ENCODE data around the gene IL36A. TPM values are rescaled to one million over a fixed set of nuclear protein-coding genes. Genes with fewer than 3 reads are reported as not detected.

The IL36A gene
- polyA plus RNA-seq, 2 of the 4 experiments (the other 2 are of a cell fraction): not detected

- no peak for DNase-seq (ENCODE audit: low read depth in 1 of 2, low spot score in 1 of 2)
- no peak for ATAC-seq
- no peaks in the 10 kb centered on the region for H3K4me1 ChIP-seq
- FAIRE-seq: no peak
- H3K4me3 ChIP-seq: no peak overlapping the region
- POLR2A ChIA-PET: no interaction called here
- H3K9me3 ChIP-seq: no peaks in the 10 kb centered on the region
- WGBS (ENCODE audit: missing lambda C conversion rate): 46% methylated on average over 3 of the region's 3 CpGs
- TF ChIP-seq, protein P1, sequence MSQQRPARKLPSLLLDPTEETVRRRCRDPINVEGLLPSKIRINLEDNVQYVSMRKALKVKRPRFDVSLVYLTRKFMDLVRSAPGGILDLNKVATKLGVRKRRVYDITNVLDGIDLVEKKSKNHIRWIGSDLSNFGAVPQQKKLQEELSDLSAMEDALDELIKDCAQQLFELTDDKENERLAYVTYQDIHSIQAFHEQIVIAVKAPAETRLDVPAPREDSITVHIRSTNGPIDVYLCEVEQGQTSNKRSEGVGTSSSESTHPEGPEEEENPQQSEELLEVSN (IDR thresholded peaks at IDR 0.05; ENCODE audit: borderline replicate concordance, low read depth): no peak
- TF ChIP-seq RARB (CRISPR knock-in tag; IDR thresholded peaks at IDR 0.05) (no peak), TFCP2L1 (CRISPR knock-in tag; IDR thresholded peaks at IDR 0.05) (no peak), FOSB (CRISPR knock-in tag; IDR thresholded peaks at IDR 0.05) (no peak), EP300 (IDR thresholded peaks at IDR 0.05) (no peak)
- H3K27ac ChIP-seq: no peak overlapping the region
- CTCF ChIA-PET: interaction anchor here (0.9 to 1.9 kb wide), 4 partner anchors 17 to 213 kb away, joined by 3 to 8 read pairs (median 4); no protein-coding TSS in a partner anchor
- H3K4me2 ChIP-seq: no peak overlapping the region
Observed at GRCh38 chr2:112962308-112963175, 42.7 kb upstream of the IL36A start.

DNA sequence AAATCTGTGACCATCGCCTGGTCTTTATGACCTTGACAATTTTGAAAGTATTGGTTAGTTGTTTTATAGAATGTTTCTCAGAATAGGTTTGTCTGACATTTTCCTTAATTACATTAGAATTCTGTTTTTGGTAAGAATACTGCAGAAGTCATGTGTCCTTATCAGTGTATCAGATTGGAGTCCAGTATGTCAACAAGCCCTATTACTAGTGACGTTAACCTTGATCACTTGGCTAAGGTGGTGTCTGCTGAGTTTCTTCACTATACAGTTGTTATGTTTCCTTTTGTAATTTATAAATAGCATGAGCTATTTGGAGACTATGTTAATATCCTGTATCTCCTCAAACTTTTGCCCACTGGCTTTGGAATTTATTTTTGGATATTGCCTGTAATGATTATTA, 38.2 kb upstream of the IL36A start:
- FAIRE-seq: no peak
- Histone ChIP-seq H3K9me3 (no peaks in the 10 kb centered on the region), H3K4me3 (no peak overlapping the region), H3K27ac (no peak overlapping the region), H3K4me2 (no peak overlapping the region), H3K4me1 (no peaks in the 10 kb centered on the region)
- ChIA-PET CTCF (interaction anchor here (1.4 to 3.2 kb wide), 2 partner anchors 8 to 218 kb away, joined by 3 to 14 read pairs; no protein-coding TSS in a partner anchor), POLR2A (no interaction called here)
- no peak for DNase-seq (ENCODE audit: low read depth in 1 of 2, low spot score in 1 of 2)
- no peak for ATAC-seq
- TF ChIP-seq CEBPB (IDR thresholded peaks at IDR 0.05): no peak
- TF ChIP-seq, protein P2, sequence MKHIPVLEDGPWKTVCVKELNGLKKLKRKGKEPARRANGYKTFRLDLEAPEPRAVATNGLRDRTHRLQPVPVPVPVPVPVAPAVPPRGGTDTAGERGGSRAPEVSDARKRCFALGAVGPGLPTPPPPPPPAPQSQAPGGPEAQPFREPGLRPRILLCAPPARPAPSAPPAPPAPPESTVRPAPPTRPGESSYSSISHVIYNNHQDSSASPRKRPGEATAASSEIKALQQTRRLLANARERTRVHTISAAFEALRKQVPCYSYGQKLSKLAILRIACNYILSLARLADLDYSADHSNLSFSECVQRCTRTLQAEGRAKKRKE (CRISPR knock-in tag; IDR thresholded peaks at IDR 0.05; ENCODE audit: low read depth): no peak
- no peak for TF ChIP-seq BHLHE40 (IDR thresholded peaks at IDR 0.05; ENCODE audit: low read depth, low read length)
- TF ChIP-seq RFX5 (IDR thresholded peaks at IDR 0.05): no peak
- TF ChIP-seq KDM1A (IDR thresholded peaks at IDR 0.05; ENCODE audit: low read depth): no peak
- TF ChIP-seq FOXS1 (CRISPR knock-in tag; IDR thresholded peaks at IDR 0.05): no peak
- TF ChIP-seq JUN (IDR thresholded peaks at IDR 0.05): no peak
- TF ChIP-seq HOXA7 (CRISPR knock-in tag; IDR thresholded peaks at IDR 0.05): no peak
- no peak for TF ChIP-seq FOSB (CRISPR knock-in tag; IDR thresholded peaks at IDR 0.05)
- TF ChIP-seq KDM5A (IDR thresholded peaks at IDR 0.05): no peak
- TF ChIP-seq ZSCAN20 (CRISPR knock-in tag; IDR thresholded peaks at IDR 0.05): no peak
- TF ChIP-seq ESRRA (IDR thresholded peaks at IDR 0.05; ENCODE audit: borderline replicate concordance, low read length): no peak
- no peak for TF ChIP-seq EP300 (IDR thresholded peaks at IDR 0.05)
- no peak for TF ChIP-seq TP53 (CRISPR knock-in tag; IDR thresholded peaks at IDR 0.05)
- 71% methylated on average over 2 of the region's 2 CpGs for WGBS (ENCODE audit: missing lambda C conversion rate)

GRCh38 chr2:112972423-112973086, 32.7 kb upstream of the IL36A start:
- 63% methylated on average over 5 of the region's 5 CpGs for whole genome bisulfite sequencing (ENCODE audit: missing lambda C conversion rate)
- DNase-seq (ENCODE audit: low read depth in 1 of 2, low spot score in 1 of 2) (no peak), FAIRE-seq (no peak), ATAC-seq (no peak)
- Histone ChIP-seq H3K9me3 (no peaks in the 10 kb centered on the region), H3K4me3 (no peak overlapping the region), H3K27ac (no peak overlapping the region), H3K4me1 (no peaks in the 10 kb centered on the region), H3K4me2 (no peak overlapping the region)
- TF ChIP-seq FOSL2 (IDR thresholded peaks at IDR 0.05) (no peak), FOSL2 (CRISPR knock-in tag; IDR thresholded peaks at IDR 0.05) (no peak), HDAC2 (IDR thresholded peaks at IDR 0.05) (no peak), CBX8 (IDR thresholded peaks at IDR 0.05) (no peak)
- TF ChIP-seq, protein P1 (IDR thresholded peaks at IDR 0.05; ENCODE audit: borderline replicate concordance, low read depth): no peak
- CTCF ChIA-PET: interaction anchor here (2.0 kb wide), 1 partner anchor 14 kb away, joined by 4 read pairs; no protein-coding TSS in a partner anchor
- POLR2A ChIA-PET: no interaction called here
